Femur (tissue), 1 donor: ENCODE measurements around the gene EPHA6.

Experiments
- DNase-seq: peaks from one replicate; pipeline ENCODE4 v3.0.0-alpha.2; 2017

EPHA6 gene

GRCh38 chr3:97662264-97662663 is 847.9 kb downstream of the EPHA6 start:
- DNase-seq: no peak

- DNase-seq: no peak
Observed at GRCh38 chr3:97662762-97663161, 848.4 kb downstream of the EPHA6 start.

- DNase-seq: no peak
Observed at GRCh38 chr3:97665896-97666295, 851.5 kb downstream of the EPHA6 start.

- DNase-seq: no peak
Observed at GRCh38 chr3:97670952-97671351, 856.6 kb downstream of the EPHA6 start.

GRCh38 chr3:97673357-97673997 is 859.1 kb downstream of the EPHA6 start:
- no peak for DNase-seq

GRCh38 chr3:97674461-97674860 is 860.1 kb downstream of the EPHA6 start:
- DNase-seq: no peak

GRCh38 chr3:97680210-97680609 is 865.8 kb downstream of the EPHA6 start:
- DNase-seq: no peak

- no peak for DNase-seq
Observed at GRCh38 chr3:97680696-97681095, 866.3 kb downstream of the EPHA6 start.

- DNase-seq: no peak
Observed at GRCh38 chr3:97684490-97684889, 870.1 kb downstream of the EPHA6 start.

- DNase-seq: no peak
Observed at GRCh38 chr3:97686258-97686657, 871.9 kb downstream of the EPHA6 start.

- DNase-seq: no peak
Observed at GRCh38 chr3:97687734-97688133, 873.3 kb downstream of the EPHA6 start.

- DNase-seq: no peak
Observed at GRCh38 chr3:97689111-97689510, 874.7 kb downstream of the EPHA6 start.

- no peak for DNase-seq
Observed at GRCh38 chr3:97689962-97690361, 875.6 kb downstream of the EPHA6 start.

GRCh38 chr3:97691354-97691753 is 877.0 kb downstream of the EPHA6 start:
- no peak for DNase-seq

- DNase-seq: no peak
Observed at GRCh38 chr3:97692389-97692788, 878.0 kb downstream of the EPHA6 start.

GRCh38 chr3:97692831-97693230 is 878.4 kb downstream of the EPHA6 start:
- no peak for DNase-seq

GRCh38 chr3:97694876-97695275 is 880.5 kb downstream of the EPHA6 start:
- DNase-seq: no peak

- DNase-seq: no peak
Observed at GRCh38 chr3:97698691-97699090, 884.3 kb downstream of the EPHA6 start.

GRCh38 chr3:97699889-97700288 is 885.5 kb downstream of the EPHA6 start:
- no peak for DNase-seq

GRCh38 chr3:97705764-97706163 is 891.4 kb downstream of the EPHA6 start:
- DNase-seq: no peak

GRCh38 chr3:97706226-97706625 is 891.8 kb downstream of the EPHA6 start:
- DNase-seq: no peak

- no peak for DNase-seq
Observed at GRCh38 chr3:97711654-97712053, 897.3 kb downstream of the EPHA6 start.

GRCh38 chr3:97712919-97713318 is 898.5 kb downstream of the EPHA6 start:
- DNase-seq: no peak

GRCh38 chr3:97713634-97714033 is 899.2 kb downstream of the EPHA6 start:
- no peak for DNase-seq

- peak; percentile 73 for DNase-seq
Observed at GRCh38 chr3:97719156-97719821, 904.9 kb downstream of the EPHA6 start.
